Peyer's patch (tissue), 4 donors: ENCODE data around the gene PDSS1. TPM values are rescaled to one million over a fixed set of nuclear protein-coding genes. Genes with fewer than 3 reads are reported as not detected.

Experiments
- DNase-seq, 3 donors: peaks; one replicate each; pipeline ENCODE4 v3.0.0-alpha.2; 2017 to 2019
- H3K27ac ChIP-seq, 4 donors: fragments of 200-600 bp; sonication (generic); one replicate each; pipeline ENCODE4 v1.5.1; 2016 to 2019
- H3K27me3 ChIP-seq, 2 donors: fragments of 200-600 bp; sonication (generic); one replicate each; pipeline ENCODE4 v1.5.1; 2019
- H3K36me3 ChIP-seq, 3 donors: fragments of 200-600 bp; sonication (generic); one replicate each; pipeline ENCODE4 v1.5.1; 2016 to 2019
- H3K4me1 ChIP-seq, 4 donors: fragments of 200-600 bp; sonication (generic); one replicate each; pipeline ENCODE4 v1.5.1; 2016 to 2019
- H3K4me3 ChIP-seq, 4 donors: fragments of 200-600 bp; sonication (generic); 1 replicate in 3 of 4; 2 replicates in 1 of 4; pipeline ENCODE4 v1.5.1; 2016 to 2019; ENCODE audit warnings: mild to moderate bottlenecking in 1 of 4
- H3K9me3 ChIP-seq, 4 donors: fragments of 200-600 bp; sonication (generic); one replicate each; pipeline ENCODE4 v1.5.1; 2016 to 2019; ENCODE audit warnings: mild to moderate bottlenecking in 1 of 4
- CTCF ChIP-seq, 6 experiments: fragments of 450-650 bp in 4 of 6; fragments of 200-600 bp in 2 of 6; sonication (generic) in 1 of 6; IDR thresholded peaks; one replicate each; pipeline ENCODE4 v1.5.1; 2017 to 2019; ENCODE audit warnings: antibody characterized with exemption in 6 of 6, mild to moderate bottlenecking in 3 of 6, moderate library complexity in 1 of 6
- POLR2A ChIP-seq, 2 donors: fragments of 450-650 bp; IDR thresholded peaks; one replicate each; pipeline ENCODE4 v1.5.1; 2017; ENCODE audit warnings: antibody characterized with exemption in 2 of 2, mild to moderate bottlenecking in 2 of 2, moderate library complexity in 2 of 2
- total RNA-seq, 4 donors: library from RNA; depleted of rRNA; stranded (reverse); fragments of >200 nt; gene quantifications; one replicate each; pipeline ENCODE4 v1.1.0, GENCODE V29; 2016

The PDSS1 gene
- total RNA-seq, 4 donors from 2014 or later, result 26.2 to 41.0 (median 32.3) TPM

DNA sequence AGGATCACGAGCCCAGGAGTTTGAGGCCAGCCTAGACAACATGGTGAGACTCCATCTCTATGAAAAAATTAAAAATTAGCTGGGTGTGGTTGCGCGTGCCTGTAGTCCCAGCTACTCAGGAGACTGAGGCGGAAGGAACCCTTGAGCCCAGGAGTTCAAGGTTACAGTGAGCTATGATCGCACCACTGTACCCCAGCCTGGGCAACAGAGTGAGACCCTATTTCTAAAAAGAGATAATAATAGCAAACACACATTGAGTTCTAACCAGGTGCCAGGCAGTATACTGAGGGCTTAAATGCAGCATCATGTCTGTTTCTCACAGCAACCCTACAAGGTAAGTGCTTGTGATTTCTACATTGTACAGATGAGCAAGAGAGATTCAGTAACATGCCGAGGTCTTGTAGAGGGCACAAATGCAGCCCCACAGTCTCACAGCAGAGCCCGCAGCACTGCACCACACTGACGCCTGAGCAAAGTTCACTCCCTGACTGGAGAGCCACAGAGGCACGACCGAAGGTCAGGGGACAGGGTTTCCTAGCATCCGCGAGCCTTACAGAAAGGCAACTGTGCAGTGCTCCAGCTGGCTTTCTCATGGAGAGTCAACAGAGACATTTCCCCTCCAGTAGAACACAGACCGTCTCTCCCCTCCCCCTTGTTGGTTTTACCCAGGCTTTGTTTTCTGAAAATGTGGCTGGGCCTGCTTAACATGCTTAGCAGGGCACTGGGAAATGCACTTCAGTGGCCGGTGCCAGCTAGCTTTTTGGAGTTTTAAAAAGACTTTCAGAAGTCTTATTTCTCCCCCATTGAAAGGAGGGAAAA lies 36.5 kb downstream of the PDSS1 start:
- Histone ChIP-seq H3K36me3 (peaks cover 0 to 36% (median 0%) of the 10 kb centered on the region in 3 donors), H3K9me3 (no peaks in the 10 kb centered on the region), H3K27me3 (no peaks in the 10 kb centered on the region), H3K4me1 (peaks cover 0 to 13% (median 0%) of the 10 kb centered on the region in 4 donors), H3K27ac (peak overlapping the region in 2 of 4 donors; percentile 64 to 65), H3K4me3 (no peak overlapping the region)
- no peak for TF ChIP-seq CTCF (IDR thresholded peaks at IDR 0.05)
- no peak for TF ChIP-seq POLR2A (IDR thresholded peaks at IDR 0.05)
- DNase-seq, result peak in 2 of 3 donors; percentile 79 to 85

DNA sequence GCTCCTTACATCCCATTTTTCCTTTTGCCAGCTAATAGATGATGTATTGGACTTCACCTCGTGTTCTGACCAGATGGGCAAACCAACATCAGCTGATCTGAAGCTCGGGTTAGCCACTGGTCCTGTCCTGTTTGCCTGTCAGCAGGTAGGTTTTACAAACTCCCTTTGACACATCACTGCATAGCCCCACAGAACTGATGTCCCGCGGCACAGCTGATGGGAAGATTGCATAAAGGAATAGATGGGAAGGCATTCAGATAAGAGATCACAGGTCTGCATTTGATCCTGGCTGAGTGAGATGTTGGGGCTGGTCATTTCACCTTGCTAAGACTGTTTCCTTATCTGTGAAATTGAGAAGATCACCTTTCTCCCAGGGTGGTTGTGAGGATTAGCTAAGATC lies 37.9 kb downstream of the PDSS1 start:
- Histone ChIP-seq H3K36me3 (peaks cover 0 to 27% (median 0%) of the 10 kb centered on the region in 3 donors), H3K4me1 (peaks cover 0 to 13% (median 3%) of the 10 kb centered on the region in 4 donors), H3K27ac (no peak overlapping the region), H3K4me3 (no peak overlapping the region), H3K9me3 (no peaks in the 10 kb centered on the region), H3K27me3 (no peaks in the 10 kb centered on the region)
- TF ChIP-seq POLR2A (IDR thresholded peaks at IDR 0.05) (no peak), CTCF (IDR thresholded peaks at IDR 0.05) (no peak)
- no peak for DNase-seq

DNA sequence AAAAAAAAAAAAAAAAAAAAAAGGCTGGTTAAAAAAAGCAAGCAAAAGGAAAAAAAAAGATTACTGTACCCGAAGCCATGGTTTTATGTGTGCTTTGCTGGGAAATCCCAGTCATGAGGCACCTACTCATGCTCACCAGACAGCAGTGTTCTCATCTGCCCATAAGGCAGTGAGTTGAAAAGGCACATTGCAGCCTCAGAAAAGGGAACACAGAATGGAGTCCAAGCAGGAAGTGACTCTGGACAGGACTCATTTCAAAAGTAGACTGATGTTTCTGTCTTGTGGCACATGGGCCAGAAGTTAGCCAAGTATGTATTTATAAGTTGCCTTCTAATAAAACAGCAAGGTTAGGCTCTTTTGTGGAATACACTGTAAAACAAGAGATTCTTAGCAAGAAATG lies 40.2 kb downstream of the PDSS1 start:
- no peak overlapping the region for H3K4me3 ChIP-seq
- H3K36me3 ChIP-seq, result peaks cover 0 to 36% (median 0%) of the 10 kb centered on the region in 3 donors
- H3K27me3 ChIP-seq, result no peaks in the 10 kb centered on the region
- peak overlapping the region in 1 of 4 donors; percentile 70 for H3K27ac ChIP-seq
- TF ChIP-seq CTCF (IDR thresholded peaks at IDR 0.05) (no peak), POLR2A (IDR thresholded peaks at IDR 0.05) (no peak)
- H3K4me1 ChIP-seq, result peaks cover 0 to 13% (median 3%) of the 10 kb centered on the region in 4 donors
- DNase-seq, result no peak
- H3K9me3 ChIP-seq, result no peaks in the 10 kb centered on the region

DNA sequence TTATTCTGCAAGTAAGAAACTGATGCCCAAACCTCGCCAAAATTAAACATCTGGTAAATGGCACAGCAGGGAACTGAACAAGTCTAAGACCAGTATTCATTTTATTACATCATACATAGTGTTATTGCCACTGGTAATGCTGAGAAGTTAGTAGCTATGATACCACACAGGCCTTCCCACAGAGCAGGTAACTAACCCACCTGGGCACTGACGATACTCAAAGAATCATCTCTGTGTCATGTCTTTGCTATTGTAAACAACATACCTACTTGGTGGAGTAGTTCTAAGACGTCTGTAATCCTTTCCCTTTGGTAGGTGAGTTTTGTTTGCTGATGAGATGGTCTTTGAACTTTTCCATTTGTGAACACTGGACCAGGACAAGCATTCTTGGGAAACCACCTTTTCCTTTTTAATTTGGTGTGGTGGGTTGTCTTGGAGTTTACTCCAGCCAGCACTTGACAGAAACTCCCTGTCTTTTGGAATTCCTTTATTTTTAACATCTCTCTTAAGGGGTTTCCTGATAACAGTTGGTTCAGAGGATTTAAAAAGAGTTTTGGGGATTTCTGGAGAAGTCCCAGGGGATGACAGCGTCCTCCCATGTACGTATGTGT lies 40.9 kb downstream of the PDSS1 start:
- Histone ChIP-seq H3K27ac (peak overlapping the region in 3 of 4 donors; percentile 23 to 70 (median 23)), H3K36me3 (peaks cover 0 to 43% (median 0%) of the 10 kb centered on the region in 3 donors), H3K4me3 (no peak overlapping the region), H3K9me3 (no peaks in the 10 kb centered on the region), H3K27me3 (no peaks in the 10 kb centered on the region), H3K4me1 (peaks cover 0 to 9% (median 3%) of the 10 kb centered on the region in 4 donors)
- no peak for TF ChIP-seq POLR2A (IDR thresholded peaks at IDR 0.05)
- no peak for TF ChIP-seq CTCF (IDR thresholded peaks at IDR 0.05)
- DNase-seq, result no peak

DNA sequence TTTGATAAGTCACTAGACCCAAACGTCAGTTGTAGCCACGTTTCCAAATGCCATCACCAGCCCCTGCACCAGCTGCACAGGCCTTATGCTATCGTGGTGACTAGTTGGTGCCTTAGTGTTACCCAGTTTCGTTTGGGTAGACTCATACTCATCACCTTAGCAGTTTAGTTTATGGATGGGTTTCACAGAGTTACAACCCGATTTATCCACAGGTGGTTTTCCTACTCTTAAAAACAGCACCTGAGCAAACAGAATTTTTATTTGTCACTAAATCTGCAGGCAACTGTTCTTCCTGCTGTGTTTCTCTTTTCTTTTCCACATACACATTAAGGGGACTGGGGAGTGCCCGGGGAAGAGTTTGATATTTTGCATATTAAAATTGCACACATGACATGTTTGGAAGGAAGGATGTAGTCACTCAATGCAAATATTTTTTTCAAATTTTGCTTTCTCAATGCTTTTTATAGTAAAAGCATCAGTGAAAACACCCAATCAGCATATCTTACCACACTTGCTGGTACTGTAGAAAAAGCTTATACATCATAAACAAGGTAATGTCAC lies 41.6 kb downstream of the PDSS1 start:
- peaks cover 0 to 51% (median 0%) of the 10 kb centered on the region in 3 donors for H3K36me3 ChIP-seq
- peak overlapping the region in 2 of 4 donors; percentile 38 to 70 for H3K27ac ChIP-seq

More for the DNA sequence above, 41.6 kb downstream of the PDSS1 start:
- no peak for DNase-seq
- Histone ChIP-seq H3K27me3 (no peaks in the 10 kb centered on the region), H3K4me3 (no peak overlapping the region), H3K4me1 (peaks cover 0 to 7% (median 2%) of the 10 kb centered on the region in 4 donors), H3K9me3 (no peaks in the 10 kb centered on the region)
- no peak for TF ChIP-seq POLR2A (IDR thresholded peaks at IDR 0.05)
- TF ChIP-seq CTCF (IDR thresholded peaks at IDR 0.05), result no peak
